HG02588 (cell line): ENCODE data around the gene UBTD1.
"Not testable (repeated sequence)": the region's sequence is repeated elsewhere in the genome, so short reads cannot be mapped to it uniquely, and the experiment has no call there.

Experiments
- ATAC-seq: cut with Tn5 transposase; IDR thresholded peaks from one replicate; pipeline ENCODE4 v1.9.1; 2021; ENCODE audit warnings: mild to moderate bottlenecking, moderate library complexity; ENCODE audit not compliant: unreplicated experiment

The UBTD1 gene

DNA sequence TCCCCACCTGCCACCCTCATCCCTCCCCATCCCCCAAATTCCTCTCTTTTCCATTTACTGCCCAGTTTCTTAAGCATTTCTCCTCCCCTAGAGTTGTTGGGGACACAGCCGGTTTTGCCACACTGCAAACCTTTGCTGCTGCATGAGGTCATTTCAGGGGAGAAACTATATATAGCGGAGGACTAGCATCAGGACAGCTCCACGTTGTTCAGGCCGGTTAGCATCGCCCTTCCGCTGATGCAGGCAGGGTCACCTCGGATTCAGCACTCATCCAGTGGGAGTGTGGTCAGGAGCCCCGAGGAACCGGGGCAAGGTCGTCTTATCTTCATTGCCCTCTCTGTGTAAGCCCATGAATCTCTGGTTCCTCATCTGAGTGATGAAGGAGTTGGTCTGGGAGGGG, 15.6 kb downstream of the UBTD1 start:
- ATAC-seq, result no peak

GRCh38 chr10:97515271-97515978, 16.7 kb downstream of the UBTD1 start:
- no peak for ATAC-seq

GRCh38 chr10:97517096-97517750, 18.5 kb downstream of the UBTD1 start:
- ATAC-seq, result no peak

GRCh38 chr10:97517778-97518300, 19.1 kb downstream of the UBTD1 start:
- no peak for ATAC-seq

- ATAC-seq, result no peak
Measured at GRCh38 chr10:97518301-97519043, 19.7 kb downstream of the UBTD1 start.

- ATAC-seq, result no peak
Measured at GRCh38 chr10:97519342-97519741, 20.6 kb downstream of the UBTD1 start.

DNA sequence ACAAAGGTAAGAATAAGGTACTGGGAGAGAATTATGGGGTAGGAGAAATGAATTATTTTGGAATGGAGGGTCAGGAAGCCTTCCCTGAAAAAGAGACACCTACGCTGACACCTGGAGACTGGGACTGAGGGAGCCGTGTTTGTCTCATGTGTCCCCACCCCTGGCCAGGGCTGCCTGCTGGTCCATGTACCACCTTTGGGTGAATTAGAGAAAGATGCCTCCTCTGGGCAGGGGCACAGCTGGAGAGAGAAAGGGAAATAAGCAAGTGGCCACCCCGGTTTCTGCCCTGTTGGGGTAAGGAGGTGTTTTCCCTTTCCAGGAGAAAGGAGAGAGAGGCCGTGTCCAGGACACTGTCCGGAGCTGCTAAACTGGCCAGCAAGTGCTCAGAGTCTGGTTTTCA, 21.8 kb downstream of the UBTD1 start:
- no peak for ATAC-seq

GRCh38 chr10:97520978-97521761, 22.4 kb downstream of the UBTD1 start:
- no peak for ATAC-seq

DNA sequence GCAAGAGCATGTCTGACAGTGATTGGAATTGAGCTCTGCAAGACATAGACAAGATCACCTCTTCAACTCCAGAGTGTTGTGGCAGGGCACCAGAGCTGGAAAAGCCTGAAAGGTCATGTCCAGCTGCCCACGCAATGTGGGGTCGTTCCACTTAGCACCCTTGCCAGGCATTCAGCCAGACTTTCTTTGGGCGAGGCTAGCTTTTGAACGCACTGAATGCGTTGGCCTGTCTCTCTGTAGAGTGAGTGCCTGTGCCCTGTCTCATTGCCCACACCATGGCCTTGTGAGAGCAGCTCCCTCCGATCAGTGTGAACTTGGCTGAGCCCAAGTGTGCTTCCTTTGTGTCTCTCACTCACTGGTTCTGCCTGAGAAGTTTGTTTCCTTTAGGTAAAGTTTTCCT, 23.3 kb downstream of the UBTD1 start:
- ATAC-seq, result no peak

GRCh38 chr10:97522937-97523336, 24.2 kb downstream of the UBTD1 start:
- ATAC-seq, result no peak

GRCh38 chr10:97525086-97525485, 26.4 kb downstream of the UBTD1 start:
- ATAC-seq, result no peak

DNA sequence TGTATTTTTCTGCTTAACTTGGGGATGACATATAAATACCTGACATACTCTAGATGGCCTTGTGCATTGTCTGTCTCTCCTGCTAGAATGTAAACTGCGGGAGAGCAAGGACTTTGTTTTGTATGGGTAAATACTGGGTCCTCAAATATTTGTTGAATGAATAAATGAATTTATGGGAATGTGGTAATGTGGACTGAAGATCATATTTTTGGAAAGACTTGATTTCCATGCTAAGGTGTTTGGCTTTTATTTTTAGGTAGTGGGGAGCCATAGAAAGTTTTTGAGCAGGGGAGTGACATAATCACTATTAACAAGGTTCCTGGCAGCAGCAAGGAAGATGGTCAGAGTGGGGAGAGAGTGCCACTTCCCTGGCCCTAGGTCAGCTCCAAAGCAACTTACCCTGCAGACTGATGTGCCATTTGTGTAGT, 27.0 kb downstream of the UBTD1 start:
- no peak for ATAC-seq

GRCh38 chr10:97528876-97529275, 30.2 kb downstream of the UBTD1 start:
- ATAC-seq, result not testable (repeated sequence)

GRCh38 chr10:97529685-97530465, 31.2 kb downstream of the UBTD1 start:
- ATAC-seq, result no peak

DNA sequence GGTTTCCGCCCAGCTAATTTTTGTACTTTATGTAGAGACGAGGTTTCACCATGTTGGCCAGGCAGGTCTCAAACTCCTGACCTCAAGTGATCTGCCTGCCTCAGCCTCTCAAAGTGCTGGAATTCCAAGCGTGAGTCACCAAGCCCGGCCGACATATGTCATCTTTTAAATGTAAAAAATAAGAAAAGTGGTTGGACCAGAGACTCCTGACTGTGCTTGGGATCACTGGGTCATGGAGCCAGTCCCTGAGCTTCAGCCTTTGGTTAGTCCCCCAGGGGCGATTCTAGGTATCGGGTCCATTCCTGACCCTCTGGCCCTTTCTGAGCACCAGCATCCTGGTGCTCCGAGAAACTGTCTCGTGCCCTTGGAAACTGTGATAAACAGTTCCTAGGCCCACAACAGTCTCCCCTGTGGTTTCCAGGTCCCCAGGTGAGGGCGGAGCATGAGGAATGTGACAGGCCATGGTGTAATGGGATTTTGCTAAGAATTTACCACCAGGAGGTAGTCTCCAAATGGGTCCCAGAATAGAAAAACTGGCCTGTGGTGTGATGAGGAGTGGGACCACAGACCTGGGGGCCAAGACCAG, 32.8 kb downstream of the UBTD1 start:
- no peak for ATAC-seq

- no peak for ATAC-seq
Measured at GRCh38 chr10:97532935-97533671, 34.4 kb downstream of the UBTD1 start.

DNA sequence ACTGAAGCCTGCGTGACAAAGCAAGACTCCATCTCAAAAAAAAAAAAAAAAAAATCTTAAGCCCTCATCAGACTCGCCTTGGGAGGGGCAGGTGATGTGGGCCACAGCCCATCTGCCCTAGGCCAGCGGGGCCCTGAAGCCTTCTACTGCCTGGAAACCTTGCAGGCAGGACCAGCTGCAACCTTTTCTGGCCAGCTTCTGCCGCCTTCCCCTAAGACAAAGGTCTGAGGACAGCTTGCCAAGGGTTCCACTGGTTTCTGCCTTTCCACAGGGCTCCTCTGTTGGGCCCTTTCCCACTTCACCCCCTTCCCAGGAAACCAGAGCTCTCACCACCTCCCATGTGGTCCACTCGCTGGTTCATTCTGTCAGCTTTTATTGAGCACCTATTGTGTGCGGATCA, 35.2 kb downstream of the UBTD1 start:
- ATAC-seq, result no peak

DNA sequence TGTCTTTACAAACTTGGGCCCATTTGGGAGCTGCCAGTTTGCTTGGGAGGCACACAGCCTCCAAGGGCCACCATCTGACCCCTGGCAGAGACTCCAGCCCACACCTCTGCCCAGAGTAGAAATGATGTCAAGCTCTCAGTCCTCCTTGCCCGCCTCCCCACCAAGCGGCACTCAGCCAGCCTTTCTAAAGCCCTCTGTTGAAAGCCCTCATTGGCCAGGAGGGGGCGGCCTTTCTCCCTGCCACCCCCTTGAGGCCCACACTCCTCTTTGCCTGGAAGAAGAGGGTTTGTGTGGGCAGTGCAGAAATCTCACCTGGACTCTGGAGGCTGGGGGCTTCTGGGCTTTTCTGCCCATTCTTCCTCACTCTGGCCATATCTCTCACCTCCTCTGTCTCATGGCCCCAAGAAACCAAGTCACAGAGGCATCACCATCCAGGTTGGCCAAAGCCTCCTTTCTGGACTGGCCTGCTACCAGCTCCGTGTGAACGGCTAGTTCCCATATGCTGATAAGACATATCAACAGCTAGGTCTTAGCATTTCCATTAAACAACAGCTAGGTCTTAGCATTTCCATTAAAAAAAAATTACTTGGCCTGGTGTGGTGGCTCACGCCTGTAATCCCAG, 36.1 kb downstream of the UBTD1 start:
- ATAC-seq, result no peak
